Hepatocyte (in vitro differentiated cells): ENCODE measurements around the gene SRPRA. TPM values are rescaled to one million over a fixed set of nuclear protein-coding genes. Genes with fewer than 3 reads are reported as not detected.

Source experiments
- DNase-seq: peaks from one replicate; pipeline ENCODE4 v3.0.0-alpha.2; 2016; ENCODE audit warnings: low spot score
- H2AFZ ChIP-seq: fragments of 200-600 bp; sonication (generic); 2 replicates; pipeline ENCODE4 v1.6.0; 2016; ENCODE audit warnings: antibody characterized with exemption, mild to moderate bottlenecking
- H3K27ac ChIP-seq: fragments of 200-600 bp; sonication (generic); 2 replicates; pipeline ENCODE4 v1.5.1; 2016; ENCODE audit warnings: mild to moderate bottlenecking
- H3K27me3 ChIP-seq: fragments of 200-600 bp; sonication (generic); 2 replicates; pipeline ENCODE4 v1.6.1; 2016
- H3K36me3 ChIP-seq: fragments of 200-600 bp; sonication (generic); replicated peaks from 2 replicates; pipeline ENCODE4 v1.5.1; 2016; ENCODE audit warnings: low read depth; ENCODE audit not compliant: insufficient read depth
- H3K4me1 ChIP-seq: fragments of 200-600 bp; sonication (generic); 2 replicates; pipeline ENCODE4 v1.5.1; 2016; ENCODE audit warnings: mild to moderate bottlenecking, moderate library complexity; ENCODE audit not compliant: insufficient read depth
- H3K4me2 ChIP-seq: fragments of 200-600 bp; sonication (generic); 2 replicates; pipeline ENCODE4 v1.6.0; 2016
- H3K4me3 ChIP-seq: fragments of 200-600 bp; sonication (generic); 2 replicates; pipeline ENCODE4 v1.5.1; 2016; ENCODE audit warnings: mild to moderate bottlenecking
- H3K79me2 ChIP-seq: fragments of 200-600 bp; sonication (generic); 2 replicates; pipeline ENCODE4 v1.6.0; 2017; ENCODE audit warnings: mild to moderate bottlenecking
- H3K9me2 ChIP-seq: fragments of 200-600 bp; sonication (generic); replicated peaks from 2 replicates; pipeline ENCODE4 v1.6.0; 2017; ENCODE audit warnings: mild to moderate bottlenecking; ENCODE audit not compliant: insufficient read depth
- H3K9me3 ChIP-seq: fragments of 200-600 bp; sonication (generic); 2 replicates; pipeline ENCODE4 v1.5.1; 2016; ENCODE audit warnings: low read depth, mild to moderate bottlenecking
- H4K20me1 ChIP-seq: fragments of 200-600 bp; sonication (generic); 2 replicates; pipeline ENCODE4 v1.6.0; 2016; ENCODE audit warnings: mild to moderate bottlenecking; ENCODE audit not compliant: insufficient read depth, poor library complexity, severe bottlenecking
- CTCF ChIP-seq: fragments of 200-600 bp; sonication (generic); IDR thresholded peaks from 2 replicates; pipeline ENCODE4 v1.5.1; 2016; ENCODE audit warnings: antibody characterized with exemption, mild to moderate bottlenecking; ENCODE audit not compliant: poor library complexity
- EZH2 ChIP-seq: fragments of 200-600 bp; sonication (generic); IDR thresholded peaks from 2 replicates; pipeline ENCODE4 v1.6.1; 2016; ENCODE audit warnings: antibody characterized with exemption, mild to moderate bottlenecking, borderline replicate concordance
- EZH2phosphoT487 ChIP-seq: fragments of 200-600 bp; sonication (generic); IDR thresholded peaks from one replicate; pipeline ENCODE4 v1.6.1; 2018; ENCODE audit warnings: antibody characterized with exemption, mild to moderate bottlenecking, low read depth, moderate library complexity; ENCODE audit not compliant: unreplicated experiment, severe bottlenecking
- WGBS: methylation state at CpG from one replicate; pipeline ENCODE4 v1.1.6; 2016; ENCODE audit warnings: low lambda C conversion rate; ENCODE audit errors: missing lambda C conversion rate; 5-methylcytosine and 5-hydroxymethylcytosine counted together
- polyA plus RNA-seq: library from polyadenylated mRNA; unstranded; fragments of >200 nt; fragmentation: Nextera tagmentation; extraction: Ambion mirVana; gene quantifications from 2 replicates; pipeline ENCODE4 v1.2.1, GENCODE V29; 2016
- total RNA-seq: library from RNA; depleted of rRNA; stranded (reverse); fragments of >200 nt; gene quantifications from 2 replicates; pipeline ENCODE4 v1.2.3, GENCODE V29; 2014

The SRPRA gene
- total and polyA plus RNA-seq, 2 experiments from 2014 or later, result 80.4 to 85.7 TPM

DNA sequence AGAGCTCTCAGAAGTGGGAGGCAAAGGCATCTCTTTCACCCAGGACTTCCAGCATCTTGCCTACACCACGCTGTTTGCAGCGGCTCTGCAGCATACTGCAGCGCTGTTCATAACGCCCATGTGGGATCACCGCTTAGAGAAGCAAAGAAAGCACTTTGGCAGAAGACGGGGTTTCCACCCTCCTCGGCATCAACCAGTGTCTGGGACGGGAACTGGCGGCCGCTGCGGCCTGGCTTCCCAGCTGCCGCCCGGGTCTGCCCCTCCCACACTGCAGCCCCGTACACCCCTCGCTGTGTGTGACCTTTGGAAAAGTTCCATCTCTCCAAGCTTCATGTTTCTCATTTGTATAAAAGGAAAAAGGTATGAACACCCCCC, 13.7 kb upstream of the SRPRA start:
- H3K27ac ChIP-seq, result peak overlapping the region; percentile 98
- H3K9me2 ChIP-seq, result no peaks in the 10 kb centered on the region
- no peaks in the 10 kb centered on the region for H4K20me1 ChIP-seq
- H3K36me3 ChIP-seq, result no peaks in the 10 kb centered on the region
- TF ChIP-seq EZH2 (no peak), CTCF (no peak), EZH2phosphoT487 (no peak)
- DNase-seq, result peak; percentile 69
- H3K4me2 ChIP-seq, result peak overlapping the region; percentile 95
- H3K79me2 ChIP-seq, result peaks cover 20% of the 10 kb centered on the region
- 6% methylated on average over 15 of the region's 15 CpGs for WGBS
- no peaks in the 10 kb centered on the region for H3K9me3 ChIP-seq
- peak overlapping the region; percentile 98 for H3K4me3 ChIP-seq
- H2AFZ ChIP-seq, result peak overlapping the region; percentile 100
- no peaks in the 10 kb centered on the region for H3K27me3 ChIP-seq
- peaks cover 12% of the 10 kb centered on the region for H3K4me1 ChIP-seq

GRCh38 chr11:126281666-126282175, 13.0 kb upstream of the SRPRA start:
- no peak for DNase-seq
- Histone ChIP-seq H3K79me2 (peaks cover 20% of the 10 kb centered on the region), H3K4me3 (no peak overlapping the region), H3K4me1 (peaks cover 12% of the 10 kb centered on the region), H3K9me2 (no peaks in the 10 kb centered on the region), H2AFZ (peak overlapping the region; percentile 100), H4K20me1 (no peaks in the 10 kb centered on the region), H3K9me3 (no peaks in the 10 kb centered on the region), H3K27me3 (no peaks in the 10 kb centered on the region), H3K27ac (peak overlapping the region; percentile 98), H3K4me2 (peak overlapping the region; percentile 95), H3K36me3 (no peaks in the 10 kb centered on the region)
- TF ChIP-seq CTCF (no peak), EZH2phosphoT487 (no peak), EZH2 (no peak)
- 96% methylated on average over 10 of the region's 10 CpGs for WGBS

- peaks cover 20% of the 10 kb centered on the region for H3K79me2 ChIP-seq
- no peaks in the 10 kb centered on the region for H3K9me2 ChIP-seq
- no peaks in the 10 kb centered on the region for H4K20me1 ChIP-seq
- no peak overlapping the region for H3K27ac ChIP-seq
- no peaks in the 10 kb centered on the region for H3K9me3 ChIP-seq
- H3K4me2 ChIP-seq, result no peak overlapping the region
- TF ChIP-seq CTCF, result no peak
- no peak for TF ChIP-seq EZH2phosphoT487
- no peak for TF ChIP-seq EZH2
- no peaks in the 10 kb centered on the region for H3K27me3 ChIP-seq
- H3K4me1 ChIP-seq, result peaks cover 12% of the 10 kb centered on the region
- DNase-seq, result no peak
- H2AFZ ChIP-seq, result no peak overlapping the region
- no peaks in the 10 kb centered on the region for H3K36me3 ChIP-seq
- no peak overlapping the region for H3K4me3 ChIP-seq
- WGBS, result 74% methylated on average over 6 of the region's 6 CpGs
Observed at GRCh38 chr11:126281245-126281644, 12.6 kb upstream of the SRPRA start.

- Histone ChIP-seq H3K27me3 (no peaks in the 10 kb centered on the region), H3K79me2 (peaks cover 14% of the 10 kb centered on the region), H3K27ac (no peak overlapping the region), H4K20me1 (no peaks in the 10 kb centered on the region), H3K4me2 (no peak overlapping the region), H3K4me3 (no peak overlapping the region), H3K36me3 (no peaks in the 10 kb centered on the region), H3K4me1 (peaks cover 12% of the 10 kb centered on the region), H3K9me3 (no peaks in the 10 kb centered on the region), H3K9me2 (no peaks in the 10 kb centered on the region), H2AFZ (no peak overlapping the region)
- no peak for TF ChIP-seq EZH2
- no peak for TF ChIP-seq EZH2phosphoT487
- TF ChIP-seq CTCF, result no peak
- DNase-seq, result no peak
- 90% methylated on average over 5 of the region's 5 CpGs for WGBS
Observed at GRCh38 chr11:126280595-126280994, 11.9 kb upstream of the SRPRA start.
